ENCODE data around the gene CLIP3. TPM values are rescaled to one million over a fixed set of nuclear protein-coding genes. Genes with fewer than 3 reads are reported as not detected.

CLIP3 gene
- polyA plus RNA-seq, 1 donor (not counting 4 experiments of a cell fraction or from before 2014, with no cell fraction given), result 0.38 TPM

- Histone ChIP-seq H3K9me1 (ENCODE audit: control insufficient read depth, extremely low read depth, insufficient read depth, low read length) (no peaks in the 10 kb centered on the region), H3K36me3 (ENCODE audit: control insufficient read depth in 2 of 2, extremely low read depth in 1 of 2, insufficient read depth in 2 of 2, low read length in 2 of 2) (no peaks in the 10 kb centered on the region), H2AFZ (ENCODE audit: control insufficient read depth, low read length) (no peak overlapping the region), H3K27me3 (ENCODE audit: control insufficient read depth, extremely low read depth, insufficient read depth, low read length) (peaks cover 8% of the 10 kb centered on the region), H3K4me2 (ENCODE audit: control insufficient read depth, extremely low read depth, insufficient read depth, low read depth, low read length) (peak overlapping the region; percentile 25), H3K4me3 (ENCODE audit: control insufficient read depth in 2 of 3, extremely low read depth in 1 of 3, insufficient read depth in 2 of 3, low read depth in 1 of 3, low read length in 3 of 3) (peak overlapping the region in 1 of 3 experiments; percentile 26), H3K27ac (ENCODE audit: control insufficient read depth, insufficient read depth, low read length) (no peak overlapping the region), H3K4me1 (ENCODE audit: control insufficient read depth, extremely low read depth, insufficient read depth, low read length) (no peaks in the 10 kb centered on the region), H3K9ac (ENCODE audit: control insufficient read depth, extremely low read depth, insufficient read depth, low read length) (no peak overlapping the region), H4K20me1 (ENCODE audit: control insufficient read depth, extremely low read depth, insufficient read depth, low read length) (no peaks in the 10 kb centered on the region), H3K9me3 (ENCODE audit: control insufficient read depth, low read depth, low read length) (no peaks in the 10 kb centered on the region), H3K79me2 (ENCODE audit: control insufficient read depth, insufficient read depth, low read length) (no peaks in the 10 kb centered on the region)
- dilution Hi-C loops (cut with MboI; ENCODE audit: extremely low pct_ligation_motif_present, low sequenced_read_pairs), result no loop called here
- no peak for DNase-seq (ENCODE audit: low read depth, low spot score)
- peak; percentile 61 for TF ChIP-seq EZH2 (IDR thresholded peaks at IDR 0.05; ENCODE audit: low read length)
- peak in 1 of 3 experiments; percentile 26 for TF ChIP-seq CTCF (optimal IDR thresholded peaks at IDR 0.05 in 1 of 3, IDR thresholded peaks at IDR 0.05 in 1 of 3, conservative IDR thresholded peaks at IDR 0.05 in 1 of 3; ENCODE audit: extremely low read depth in 1 of 3, insufficient read depth in 2 of 3, low read length in 3 of 3)
- no peak for FAIRE-seq
Measured at GRCh38 chr19:35986664-35987570, 45.8 kb downstream of the CLIP3 start.

DNA sequence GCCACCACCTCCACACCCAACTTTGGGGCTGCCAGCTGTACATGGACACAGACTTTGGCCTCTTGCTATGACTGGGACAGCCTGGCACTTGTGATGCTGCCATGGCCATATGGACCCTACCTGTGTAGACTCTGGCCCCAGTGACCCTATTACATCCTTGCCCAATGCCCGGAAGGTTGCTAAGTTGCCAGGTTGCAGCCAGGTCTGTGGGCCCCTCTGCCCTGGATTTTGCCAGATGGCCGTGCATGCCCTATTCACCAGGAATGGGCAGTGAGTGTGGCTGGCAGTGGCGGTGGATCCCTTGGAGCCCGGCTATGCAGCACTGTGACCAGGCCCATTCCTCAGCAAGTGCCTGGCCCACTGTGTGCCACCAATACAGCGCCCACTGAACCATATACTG, 46.6 kb downstream of the CLIP3 start:
- Histone ChIP-seq H3K9me3 (ENCODE audit: control insufficient read depth, low read depth, low read length) (no peaks in the 10 kb centered on the region), H3K27me3 (ENCODE audit: control insufficient read depth, extremely low read depth, insufficient read depth, low read length) (peaks cover 8% of the 10 kb centered on the region), H3K27ac (ENCODE audit: control insufficient read depth, insufficient read depth, low read length) (no peak overlapping the region), H3K4me1 (ENCODE audit: control insufficient read depth, extremely low read depth, insufficient read depth, low read length) (no peaks in the 10 kb centered on the region), H4K20me1 (ENCODE audit: control insufficient read depth, extremely low read depth, insufficient read depth, low read length) (no peaks in the 10 kb centered on the region), H3K36me3 (ENCODE audit: control insufficient read depth in 2 of 2, extremely low read depth in 1 of 2, insufficient read depth in 2 of 2, low read length in 2 of 2) (no peaks in the 10 kb centered on the region), H3K9me1 (ENCODE audit: control insufficient read depth, extremely low read depth, insufficient read depth, low read length) (no peaks in the 10 kb centered on the region), H3K79me2 (ENCODE audit: control insufficient read depth, insufficient read depth, low read length) (no peaks in the 10 kb centered on the region), H3K4me3 (ENCODE audit: control insufficient read depth in 2 of 3, extremely low read depth in 1 of 3, insufficient read depth in 2 of 3, low read depth in 1 of 3, low read length in 3 of 3) (no peak overlapping the region), H2AFZ (ENCODE audit: control insufficient read depth, low read length) (no peak overlapping the region), H3K4me2 (ENCODE audit: control insufficient read depth, extremely low read depth, insufficient read depth, low read depth, low read length) (no peak overlapping the region), H3K9ac (ENCODE audit: control insufficient read depth, extremely low read depth, insufficient read depth, low read length) (no peak overlapping the region)
- dilution Hi-C loops (cut with MboI; ENCODE audit: extremely low pct_ligation_motif_present, low sequenced_read_pairs), result no loop called here
- TF ChIP-seq CTCF (optimal IDR thresholded peaks at IDR 0.05 in 1 of 3, IDR thresholded peaks at IDR 0.05 in 1 of 3, conservative IDR thresholded peaks at IDR 0.05 in 1 of 3; ENCODE audit: extremely low read depth in 1 of 3, insufficient read depth in 2 of 3, low read length in 3 of 3), result no peak
- no peak for TF ChIP-seq EZH2 (IDR thresholded peaks at IDR 0.05; ENCODE audit: low read length)
- DNase-seq (ENCODE audit: low read depth, low spot score) (no peak), FAIRE-seq (no peak)

Measured in keratinocyte (primary cell).